HG03060 (cell line): ENCODE results near the gene MACROD1.

Source experiments
- ATAC-seq: cut with Tn5 transposase; IDR thresholded peaks from one replicate; pipeline ENCODE4 v1.9.1; 2021; ENCODE audit warnings: low read depth, moderate number of reproducible peaks; ENCODE audit not compliant: unreplicated experiment

MACROD1 gene

DNA sequence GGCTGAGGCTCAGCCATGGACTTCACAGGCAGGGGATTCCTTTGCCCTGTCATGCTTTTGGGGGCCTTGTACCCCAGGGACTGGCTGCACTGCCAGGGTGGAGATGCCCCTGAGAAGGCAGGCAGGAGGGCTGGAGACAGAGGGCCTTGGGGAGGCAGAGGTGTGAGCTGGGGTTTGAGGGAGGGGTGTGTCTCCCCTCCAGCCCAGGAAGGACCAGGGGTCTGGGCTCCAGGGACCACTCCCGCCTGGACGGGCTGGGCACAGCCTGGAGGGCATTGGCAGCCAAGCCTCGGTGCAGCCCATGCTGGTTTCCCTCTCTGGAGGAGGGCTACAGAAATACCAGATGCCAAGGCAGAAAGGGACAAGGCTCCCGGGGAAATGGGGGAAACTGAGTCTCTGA is 160.2 kb downstream of the MACROD1 start:
- no peak for ATAC-seq

DNA sequence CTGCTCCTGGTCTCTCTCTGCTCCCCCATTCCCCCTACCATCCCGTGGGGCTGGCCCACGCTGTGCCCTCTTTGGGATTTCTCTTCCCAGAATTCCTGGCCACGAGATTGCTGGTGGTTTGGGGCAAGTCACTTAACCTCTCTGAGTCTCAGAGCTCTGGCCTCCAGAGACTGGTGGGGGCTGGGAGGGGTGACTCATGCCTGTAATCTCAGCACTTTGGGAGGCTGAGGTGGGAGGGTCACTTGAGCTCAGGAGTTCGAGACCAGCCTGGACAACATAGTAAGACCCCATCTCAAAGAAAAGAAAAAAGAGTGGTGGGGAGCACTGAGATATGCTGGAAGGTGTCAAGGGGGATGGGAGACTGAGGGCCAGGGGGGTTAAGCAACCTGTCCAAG is 161.3 kb downstream of the MACROD1 start:
- no peak for ATAC-seq

DNA sequence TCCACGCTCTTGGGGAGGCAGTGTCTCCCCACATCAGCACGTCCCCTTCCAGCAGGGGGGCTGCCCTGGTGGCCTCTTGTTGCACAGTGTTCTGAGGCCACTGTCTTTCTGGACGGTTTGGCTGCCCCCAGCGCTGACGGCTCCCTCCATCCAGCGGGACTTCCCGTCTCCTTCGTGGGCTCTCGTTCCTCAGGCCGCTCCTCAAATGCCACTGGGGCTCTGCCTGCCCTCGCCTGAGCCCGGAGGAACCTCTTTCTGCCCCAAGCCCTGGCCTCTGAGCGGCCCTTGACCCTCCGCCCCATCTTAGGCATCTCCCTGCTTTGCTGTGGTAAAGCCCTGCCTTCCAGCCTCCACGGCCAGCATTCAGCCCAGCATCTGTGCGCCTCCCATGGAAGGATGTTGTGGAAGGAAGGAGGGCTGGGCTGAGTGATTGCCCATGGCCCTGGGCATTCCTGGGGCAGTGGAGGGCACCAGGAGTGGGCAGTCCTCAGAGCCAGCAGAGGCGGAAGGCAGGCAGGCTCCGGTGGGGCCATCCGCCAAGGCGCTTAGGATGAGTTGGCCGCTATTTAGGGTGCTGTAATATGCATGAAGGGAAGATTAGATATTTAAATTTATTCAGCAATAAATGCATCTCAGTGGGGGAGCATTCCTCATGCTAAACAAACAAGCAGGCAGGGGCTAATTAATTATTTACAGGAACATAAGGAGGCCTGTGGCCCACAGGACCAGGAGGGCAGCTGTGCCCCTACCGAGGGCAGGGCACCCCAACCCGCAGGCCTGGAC is 161.9 kb downstream of the MACROD1 start:
- ATAC-seq = no peak

DNA sequence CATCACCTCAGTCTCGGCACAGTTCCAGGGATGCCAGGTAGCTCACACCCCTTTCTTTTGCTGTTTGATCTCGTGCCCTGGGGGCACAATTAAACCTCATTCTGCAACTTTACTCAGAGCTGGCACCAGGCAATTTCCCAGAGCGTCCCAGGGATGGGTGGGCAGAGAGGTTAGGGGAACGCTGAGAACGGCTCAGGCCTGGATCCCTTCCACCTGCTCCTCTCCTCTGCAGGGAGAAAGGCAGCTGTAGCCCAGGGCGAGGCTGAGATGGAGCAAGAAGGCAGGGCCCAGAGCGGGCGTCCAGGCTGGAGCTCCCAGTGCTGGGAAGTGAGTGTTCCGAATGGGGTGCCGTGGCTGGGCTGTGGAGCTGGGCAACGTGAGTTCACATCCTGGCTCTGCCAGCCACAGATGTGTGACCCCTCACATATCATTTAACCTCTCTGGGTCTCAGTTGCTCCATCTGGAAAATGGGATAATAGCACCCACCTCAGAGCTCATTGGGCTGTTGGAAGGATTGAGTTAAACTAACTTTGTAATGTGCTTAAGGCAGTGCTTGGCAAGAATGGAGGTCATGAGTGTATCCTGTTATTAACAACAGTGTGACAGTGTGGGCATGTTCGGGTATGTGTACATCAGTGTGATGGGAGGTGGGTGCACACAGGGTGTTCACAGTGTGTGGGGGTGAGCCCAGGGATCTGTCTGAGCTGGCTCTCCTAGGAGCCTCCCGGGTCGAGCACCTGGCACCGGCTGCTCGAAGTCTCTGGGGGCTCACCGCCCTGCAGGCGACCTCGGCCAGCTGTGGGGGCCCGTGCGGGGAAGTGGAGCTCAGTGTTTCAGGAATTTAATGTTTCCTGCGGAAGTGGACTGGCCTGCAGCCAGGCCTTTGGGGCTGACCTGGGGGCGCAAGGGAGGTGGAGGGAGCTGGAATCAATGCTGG is 164.2 kb downstream of the MACROD1 start:
- no peak for ATAC-seq

DNA sequence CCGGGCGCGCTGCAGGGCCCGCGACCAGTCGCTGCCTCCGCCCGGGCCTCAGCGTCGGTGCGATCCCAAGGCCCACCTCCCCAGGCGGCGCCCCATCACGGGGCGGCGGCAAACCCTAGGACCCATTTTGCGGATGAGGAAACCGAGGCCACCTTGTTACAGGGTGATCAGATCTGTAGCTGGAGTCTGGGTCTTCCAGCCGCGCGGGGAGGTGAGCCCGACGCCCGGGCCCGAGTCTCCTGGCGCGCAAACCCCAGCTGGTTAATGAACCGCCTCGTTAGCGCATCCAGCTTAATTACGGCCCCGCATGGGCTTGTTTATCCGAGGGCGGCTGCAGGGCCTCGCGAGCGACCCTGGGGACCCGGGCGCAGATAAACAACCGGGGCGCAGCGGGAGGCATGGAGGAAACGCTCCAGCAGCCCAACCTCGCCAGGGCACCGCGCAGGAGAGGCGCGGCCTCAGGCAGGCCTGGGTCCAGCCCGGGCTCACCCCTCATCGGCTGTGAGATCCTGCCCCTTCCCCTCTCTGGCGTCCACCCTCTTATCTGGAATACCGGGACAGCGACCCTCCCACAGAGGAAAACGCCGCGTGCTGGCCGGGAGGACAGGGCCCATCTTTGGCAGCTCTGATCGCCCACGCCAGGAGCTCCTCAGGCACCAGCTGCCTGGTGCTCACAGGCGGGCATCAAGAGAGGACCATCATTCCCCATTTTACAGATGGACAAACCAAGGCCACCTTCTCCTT is 165.0 kb downstream of the MACROD1 start:
- ATAC-seq = no peak

GRCh38 chr11:64000026-64000739 is 165.7 kb downstream of the MACROD1 start:
- ATAC-seq = no peak

GRCh38 chr11:63999349-64000025 is 166.4 kb downstream of the MACROD1 start:
- ATAC-seq = no peak

GRCh38 chr11:63998558-63999348 is 167.2 kb downstream of the MACROD1 start:
- ATAC-seq = no peak

- no peak for ATAC-seq
These were observed 168.0 kb downstream of the MACROD1 start for GRCh38 chr11:63997801-63998337.

DNA sequence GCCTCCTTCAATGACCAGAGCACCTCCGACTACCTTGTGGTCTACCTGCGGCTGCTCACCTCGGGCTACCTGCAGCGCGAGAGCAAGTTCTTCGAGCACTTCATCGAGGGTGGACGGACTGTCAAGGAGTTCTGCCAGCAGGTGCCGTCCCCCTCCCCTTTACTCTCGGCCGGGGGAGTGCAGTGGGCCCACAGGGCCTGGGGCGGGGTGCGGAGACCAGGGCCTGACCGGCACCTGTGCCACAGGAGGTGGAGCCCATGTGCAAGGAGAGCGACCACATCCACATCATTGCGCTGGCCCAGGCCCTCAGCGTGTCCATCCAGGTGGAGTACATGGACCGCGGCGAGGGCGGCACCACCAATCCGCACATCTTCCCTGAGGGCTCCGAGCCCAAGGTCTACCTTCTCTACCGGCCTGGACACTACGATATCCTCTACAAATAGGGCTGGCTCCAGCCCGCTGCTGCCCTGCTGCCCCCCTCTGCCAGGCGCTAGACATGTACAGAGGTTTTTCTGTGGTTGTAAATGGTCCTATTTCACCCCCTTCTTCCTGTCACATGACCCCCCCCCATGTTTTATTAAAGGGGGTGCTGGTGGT is 168.7 kb downstream of the MACROD1 start:
- no peak for ATAC-seq

DNA sequence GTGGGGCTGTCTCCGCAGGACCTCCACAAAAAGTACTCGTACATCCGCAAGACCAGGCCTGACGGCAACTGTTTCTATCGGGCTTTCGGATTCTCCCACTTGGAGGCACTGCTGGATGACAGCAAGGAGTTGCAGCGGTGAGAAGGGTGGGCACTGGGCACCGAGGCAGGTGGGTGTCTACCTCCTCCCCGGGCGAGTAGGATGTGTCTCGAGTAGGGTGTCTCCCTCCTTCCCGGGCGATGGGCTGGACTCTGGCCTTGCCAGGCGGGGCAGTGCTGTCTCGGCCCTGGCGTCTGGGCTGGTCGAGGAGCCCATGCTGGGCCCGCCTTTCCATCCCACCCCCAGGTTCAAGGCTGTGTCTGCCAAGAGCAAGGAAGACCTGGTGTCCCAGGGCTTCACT is 169.4 kb downstream of the MACROD1 start:
- ATAC-seq = no peak

GRCh38 chr11:63993993-63994392 is 171.9 kb downstream of the MACROD1 start:
- no peak for ATAC-seq

GRCh38 chr11:63993100-63993499 is 172.8 kb downstream of the MACROD1 start:
- no peak for ATAC-seq

- ATAC-seq = no peak
These were observed 174.4 kb downstream of the MACROD1 start for GRCh38 chr11:63991558-63991957.

DNA sequence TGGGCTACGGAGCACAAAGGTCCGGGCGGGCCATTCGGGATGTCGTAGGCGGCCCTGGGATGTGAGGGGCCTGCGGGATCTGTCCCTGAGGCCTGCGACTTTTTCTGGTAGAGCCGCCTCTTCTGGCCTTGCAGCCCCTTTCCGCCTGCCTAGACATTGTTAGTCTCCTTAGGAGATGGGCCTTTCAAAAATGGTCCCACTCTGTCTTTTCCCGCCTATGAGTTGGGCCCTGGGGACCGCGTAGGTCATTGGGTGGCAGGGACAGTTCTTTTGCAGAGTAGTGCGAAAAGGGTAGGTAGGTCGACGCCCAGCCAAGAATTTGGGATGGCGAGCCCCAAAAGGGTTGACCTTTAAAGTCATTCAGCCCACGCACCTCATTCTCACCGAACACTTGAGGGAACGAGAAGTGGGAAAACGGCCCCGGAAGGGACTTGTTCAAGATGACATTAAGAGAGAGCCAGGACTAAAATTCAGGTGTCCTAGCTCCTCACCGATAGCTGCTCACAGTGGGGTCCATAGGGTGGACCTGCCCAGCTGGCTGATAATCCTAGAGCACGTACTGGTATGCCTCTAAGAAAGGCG is 178.9 kb downstream of the MACROD1 start:
- ATAC-seq = no peak

DNA sequence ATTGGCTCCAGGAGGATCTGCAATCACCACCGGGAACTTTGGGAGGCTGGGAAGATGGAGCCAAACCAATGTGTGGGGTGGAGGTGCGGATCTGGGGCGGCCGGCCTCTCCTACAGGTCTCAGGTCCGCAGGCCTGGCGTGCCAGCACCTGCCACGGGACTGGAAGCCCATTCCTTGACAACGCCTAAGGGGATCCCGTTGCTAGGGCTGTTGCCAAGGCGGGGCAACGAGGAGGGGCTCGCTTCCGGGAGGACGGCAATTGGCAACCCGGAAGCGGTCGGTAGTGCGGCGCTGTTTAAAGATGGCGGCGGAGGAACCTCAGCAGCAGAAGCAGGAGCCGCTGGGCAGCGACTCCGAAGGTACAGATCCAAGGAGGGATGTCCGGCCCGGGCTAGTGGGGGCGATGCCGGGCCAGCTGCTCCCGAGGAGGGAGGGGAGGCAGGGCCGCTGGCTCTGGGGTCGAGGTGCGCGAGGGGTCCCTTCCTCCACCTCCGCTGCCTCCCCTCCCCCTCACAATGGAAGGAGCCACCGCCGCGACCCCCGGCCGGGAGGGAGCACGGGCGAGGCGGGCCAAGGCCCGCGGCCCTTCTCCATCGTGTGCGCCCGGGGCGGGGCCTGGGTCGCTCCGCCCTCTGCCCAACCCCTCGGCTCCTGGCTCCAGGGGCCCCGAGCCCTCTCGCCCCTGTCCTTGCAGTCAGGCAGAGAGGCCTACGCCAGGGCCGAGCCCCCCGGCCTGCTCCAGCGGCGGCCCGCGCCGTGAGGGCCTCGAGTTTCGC is 179.6 kb downstream of the MACROD1 start, which contains the start of gene OTUB1:
OTUB1 (plus strand) TSS at position 283 of the 776 bp plus-strand sequence; CDS start at position 302, 19 bp downstream.
- no peak for ATAC-seq

GRCh38 chr11:63985812-63986155 is 180.1 kb downstream of the MACROD1 start:
- no peak for ATAC-seq
